Measurements from ENCODE around the gene AHCTF1. TPM values are rescaled to one million over a fixed set of nuclear protein-coding genes. Genes with fewer than 3 reads are reported as not detected.
"Not testable (repeated sequence)": the region's sequence is repeated elsewhere in the genome, so short reads cannot be mapped to it uniquely, and the experiment has no call there.

The AHCTF1 gene
- total and polyA plus RNA-seq, 2 experiments from 2014 or later: 7.6 to 19.5 TPM

DNA sequence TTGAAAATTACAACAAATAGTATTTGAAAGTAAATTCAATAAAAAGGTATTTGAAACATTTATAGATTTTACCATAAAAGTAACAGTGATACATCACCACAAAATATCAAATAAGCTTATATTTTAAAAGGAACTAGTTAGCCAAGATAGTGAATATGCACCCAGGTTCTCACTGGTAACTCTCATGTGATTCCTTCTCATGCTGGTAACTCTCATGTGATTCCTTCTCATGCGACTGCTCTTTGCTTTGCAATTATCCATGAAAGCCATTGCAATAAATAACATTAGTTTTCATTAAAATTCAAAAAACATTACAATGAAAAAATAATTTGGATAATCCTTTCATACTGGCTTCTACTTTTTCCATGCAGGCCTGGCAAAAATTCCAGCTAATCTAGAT is 75.4 kb downstream of the AHCTF1 start:
- H4K20me1 ChIP-seq (ENCODE audit: insufficient read depth): 0 out of 2 replicates have a peak, but pooled peaks cover 4% of the 10 kb centered on the region
- no peaks in the 10 kb centered on the region for H3F3A ChIP-seq (ENCODE audit: insufficient read depth)
- no peak overlapping the region for H3K9ac ChIP-seq
- H3K36me3 ChIP-seq (ENCODE audit: low read depth): peaks cover 77% of the 10 kb centered on the region
- no peaks in the 10 kb centered on the region for H3K27me3 ChIP-seq (replicated peaks; ENCODE audit: insufficient read depth)
- H3K79me2 ChIP-seq (ENCODE audit: insufficient read depth): 0 out of 2 replicates have a peak, but pooled peaks cover 16% of the 10 kb centered on the region
- TF ChIP-seq EZH2 (IDR thresholded peaks at IDR 0.05; ENCODE audit: insufficient read depth, poor library complexity, severe bottlenecking) (no peak), EZH2phosphoT487 (IDR thresholded peaks at IDR 0.05; ENCODE audit: insufficient read depth, low read depth) (no peak)
- H3K9me2 ChIP-seq (ENCODE audit: insufficient read depth): no peaks in the 10 kb centered on the region
- no peak overlapping the region for H3K4me3 ChIP-seq
- no peak for DNase-seq
- in situ Hi-C loops (cut with MboI): no loop called here
- H2AFZ ChIP-seq: no peak overlapping the region
- H3K4me1 ChIP-seq (ENCODE audit: insufficient read depth): no peaks in the 10 kb centered on the region
- 98 to 100% methylated on average over 1 of the region's 1 CpG for WGBS, 2 experiments (ENCODE audit: low coverage in 1 of 2, low lambda C conversion rate in 2 of 2, missing lambda C conversion rate in 2 of 2)
- no peak overlapping the region for H3K27ac ChIP-seq
- H3K9me3 ChIP-seq (ENCODE audit: low read depth): no peaks in the 10 kb centered on the region
- H3K4me2 ChIP-seq (ENCODE audit: unreplicated experiment): no peak overlapping the region

DNA sequence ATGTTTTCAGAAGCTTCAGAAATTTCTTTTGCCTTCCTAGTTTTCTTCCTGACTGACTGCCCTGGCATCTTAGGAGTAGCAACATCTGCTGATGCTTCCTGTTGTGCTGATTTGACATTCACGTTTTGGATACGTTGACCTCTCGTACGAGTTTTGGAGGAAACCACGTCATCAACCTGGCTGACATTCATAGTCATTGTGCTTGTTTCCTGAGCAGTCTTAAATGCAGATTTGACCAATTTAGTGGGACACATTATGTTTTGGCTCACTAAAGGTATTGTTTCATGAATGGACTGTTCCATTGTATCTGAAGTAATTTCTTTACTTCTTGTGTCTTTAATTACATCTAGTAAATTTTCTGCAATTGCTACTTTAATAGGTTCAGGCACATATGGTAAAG is 81.1 kb downstream of the AHCTF1 start:
- 98 to 100% methylated on average over 3 to 5 of the region's 5 CpGs for WGBS, 2 experiments (ENCODE audit: low coverage in 1 of 2, low lambda C conversion rate in 2 of 2, missing lambda C conversion rate in 2 of 2)
- H3K4me2 ChIP-seq (ENCODE audit: unreplicated experiment); H3F3A ChIP-seq (ENCODE audit: insufficient read depth); H4K20me1 ChIP-seq (ENCODE audit: insufficient read depth); H2AFZ ChIP-seq; DNase-seq; H3K27ac ChIP-seq; H3K4me3 ChIP-seq; H3K27me3 ChIP-seq (replicated peaks; ENCODE audit: insufficient read depth); H3K9me2 ChIP-seq (ENCODE audit: insufficient read depth); H3K9ac ChIP-seq; H3K9me3 ChIP-seq (ENCODE audit: low read depth); in situ Hi-C loops (cut with MboI); H3K4me1 ChIP-seq (ENCODE audit: insufficient read depth): not testable (repeated sequence)
- Histone ChIP-seq H3K79me2 (ENCODE audit: insufficient read depth) (peaks cover 13% of the 10 kb centered on the region; the same call in 1 of the 2 replicates), H3K36me3 (ENCODE audit: low read depth) (peaks cover 65% of the 10 kb centered on the region)

DNA sequence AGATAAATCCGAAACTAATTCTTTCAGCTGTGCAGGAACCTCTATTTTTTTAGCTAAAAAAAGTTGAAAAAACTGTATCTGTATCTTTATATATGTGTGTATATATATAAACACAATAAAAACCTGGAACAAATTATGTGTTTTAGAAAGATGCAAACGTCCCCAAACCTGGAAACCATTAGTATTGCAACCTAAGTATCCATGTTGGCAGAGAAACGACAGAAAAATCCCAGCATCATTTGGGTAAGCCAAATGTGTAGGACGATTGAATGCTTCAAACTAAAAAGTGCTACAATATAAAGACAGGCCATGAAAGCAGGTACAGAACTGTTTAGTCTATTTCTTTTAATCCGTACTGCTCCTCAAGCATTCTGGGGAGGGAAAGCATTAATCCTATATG is 87.9 kb downstream of the AHCTF1 start:
- Histone ChIP-seq H3K4me1 (ENCODE audit: insufficient read depth) (no peaks in the 10 kb centered on the region), H3K9me3 (ENCODE audit: low read depth) (no peaks in the 10 kb centered on the region), H3F3A (ENCODE audit: insufficient read depth) (0 out of 2 replicates have a peak, but pooled peaks cover 6% of the 10 kb centered on the region), H3K9me2 (ENCODE audit: insufficient read depth) (no peaks in the 10 kb centered on the region), H3K27ac (no peak overlapping the region), H4K20me1 (ENCODE audit: insufficient read depth) (no peaks in the 10 kb centered on the region), H2AFZ (no peak overlapping the region), H3K4me2 (ENCODE audit: unreplicated experiment) (no peak overlapping the region), H3K4me3 (no peak overlapping the region), H3K9ac (no peak overlapping the region), H3K79me2 (ENCODE audit: insufficient read depth) (peaks cover 20% of the 10 kb centered on the region; the same call in 1 of the 2 replicates), H3K27me3 (replicated peaks; ENCODE audit: insufficient read depth) (no peaks in the 10 kb centered on the region), H3K36me3 (ENCODE audit: low read depth) (peaks cover 61% of the 10 kb centered on the region)
- TF ChIP-seq EZH2 (IDR thresholded peaks at IDR 0.05; ENCODE audit: insufficient read depth, poor library complexity, severe bottlenecking) (no peak), EZH2phosphoT487 (IDR thresholded peaks at IDR 0.05; ENCODE audit: insufficient read depth, low read depth) (no peak)
- WGBS, 2 experiments (ENCODE audit: low coverage in 1 of 2, low lambda C conversion rate in 2 of 2, missing lambda C conversion rate in 2 of 2): 68 to 73% methylated on average over 5 of the region's 5 CpGs
- no peak for DNase-seq
- in situ Hi-C loops (cut with MboI): no loop called here

DNA sequence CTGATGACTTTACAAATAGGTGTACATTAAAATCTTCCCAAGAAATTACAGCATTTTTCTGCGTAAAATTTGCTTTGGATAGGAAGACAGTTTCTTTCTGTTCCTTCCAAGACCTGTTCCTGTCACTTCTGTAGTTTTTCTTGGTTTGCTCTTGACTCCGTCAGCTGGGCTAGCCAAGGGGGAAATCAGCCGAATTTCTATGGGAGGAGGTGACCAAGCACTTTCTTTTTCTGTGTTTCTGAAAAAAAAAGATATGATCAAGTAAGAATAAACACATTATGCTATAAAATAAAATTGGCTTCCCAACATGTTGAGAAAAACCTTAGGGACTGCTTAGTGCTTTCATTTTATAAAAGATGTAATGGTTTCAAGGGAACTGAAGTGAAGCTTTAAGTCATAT is 91.0 kb downstream of the AHCTF1 start:
- H3K9ac ChIP-seq; H3K9me3 ChIP-seq (ENCODE audit: low read depth); H3K4me3 ChIP-seq; in situ Hi-C loops (cut with MboI); H3K27me3 ChIP-seq (replicated peaks; ENCODE audit: insufficient read depth); H2AFZ ChIP-seq; H3K9me2 ChIP-seq (ENCODE audit: insufficient read depth); H3K79me2 ChIP-seq (ENCODE audit: insufficient read depth); H3K27ac ChIP-seq; H3K4me2 ChIP-seq (ENCODE audit: unreplicated experiment); H3K4me1 ChIP-seq (ENCODE audit: insufficient read depth); H4K20me1 ChIP-seq (ENCODE audit: insufficient read depth); DNase-seq: not testable (repeated sequence)
- Histone ChIP-seq H3F3A (ENCODE audit: insufficient read depth) (peaks cover 23% of the 10 kb centered on the region; the same call in 1 of the 2 replicates), H3K36me3 (ENCODE audit: low read depth) (peaks cover 48% of the 10 kb centered on the region)
- WGBS, 2 experiments (ENCODE audit: low coverage in 1 of 2, low lambda C conversion rate in 2 of 2, missing lambda C conversion rate in 2 of 2): 96 to 97% methylated on average over 3 of the region's 3 CpGs

DNA sequence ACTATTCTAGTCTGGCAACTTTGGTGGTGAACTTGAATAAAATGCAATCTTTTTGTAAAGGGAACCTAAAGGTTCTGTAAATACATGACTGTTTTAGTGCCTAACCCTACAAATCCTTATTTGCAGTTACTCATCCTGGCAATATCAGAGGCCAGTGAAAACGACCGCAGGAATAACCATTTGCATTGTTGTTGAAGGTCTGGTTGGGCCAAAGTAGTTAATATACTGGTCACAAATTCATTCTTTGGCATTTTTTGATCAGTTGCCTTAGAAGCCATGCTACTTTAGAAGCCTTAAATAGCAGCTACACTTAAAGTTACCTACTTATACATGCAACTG is 93.7 kb downstream of the AHCTF1 start:
- H3K9me3 ChIP-seq (ENCODE audit: low read depth): no peaks in the 10 kb centered on the region
- no peak overlapping the region for H3K4me2 ChIP-seq (ENCODE audit: unreplicated experiment)
- in situ Hi-C loops (cut with MboI): no loop called here
- H3K4me1 ChIP-seq (ENCODE audit: insufficient read depth): no peaks in the 10 kb centered on the region
- WGBS, 2 experiments (ENCODE audit: low coverage in 1 of 2, low lambda C conversion rate in 2 of 2, missing lambda C conversion rate in 2 of 2): 88 to 100% methylated on average over 2 of the region's 2 CpGs
- H3K79me2 ChIP-seq (ENCODE audit: insufficient read depth): no peaks in the 10 kb centered on the region
- no peaks in the 10 kb centered on the region for H3K27me3 ChIP-seq (replicated peaks; ENCODE audit: insufficient read depth)
- H2AFZ ChIP-seq: no peak overlapping the region
- H3K9ac ChIP-seq: no peak overlapping the region
- TF ChIP-seq EZH2phosphoT487 (IDR thresholded peaks at IDR 0.05; ENCODE audit: insufficient read depth, low read depth) (no peak), EZH2 (IDR thresholded peaks at IDR 0.05; ENCODE audit: insufficient read depth, poor library complexity, severe bottlenecking) (no peak)
- no peak overlapping the region for H3K27ac ChIP-seq
- H3K9me2 ChIP-seq (ENCODE audit: insufficient read depth): no peaks in the 10 kb centered on the region
- no peak overlapping the region for H3K4me3 ChIP-seq
- no peak for DNase-seq
- no peaks in the 10 kb centered on the region for H4K20me1 ChIP-seq (ENCODE audit: insufficient read depth)
- peaks cover 23% of the 10 kb centered on the region; the same call in 1 of the 2 replicates for H3F3A ChIP-seq (ENCODE audit: insufficient read depth)
- H3K36me3 ChIP-seq (ENCODE audit: low read depth): peaks cover 31% of the 10 kb centered on the region

Data from GM23248 (cell line).